WTC11 (cell line): Measurements from ENCODE around the gene CACNA2D4. TPM values are rescaled to one million over a fixed set of nuclear protein-coding genes. Genes with fewer than 3 reads are reported as not detected.

Source experiments
- ATAC-seq: fragments of 200-7000 bp; cut with Tn5 transposase; 2 replicates; pipeline ENCODE4 v1.10.0; 2021; ENCODE audit warnings: mild to moderate bottlenecking, moderate library complexity
- CTCF ChIA-PET: fragments of 300-600 bp; sonication (Branson Sonifier 250); formaldehyde crosslinking; loops from one replicate; lab custom pipeline; 2021; ENCODE audit warnings: antibody characterized with exemption; lab: Charles Lee
- POLR2A ChIA-PET: fragments of 350-600 bp; sonication (Branson Sonifier 250); formaldehyde crosslinking; loops from one replicate; lab custom pipeline; 2021; ENCODE audit warnings: antibody characterized with exemption; lab: Charles Lee
- DNase-seq: peaks from one replicate; pipeline ENCODE4 v3.0.0; 2021; ENCODE audit warnings: low spot score
- H3K27ac Mint-ChIP-seq: 2 replicates; pipeline ENCODE4 v1.8.0; 2021; ENCODE audit warnings: mixed read lengths
- H3K27me3 Mint-ChIP-seq: 2 replicates; pipeline ENCODE4 v1.8.0; 2021; ENCODE audit warnings: low read depth, mild to moderate bottlenecking, moderate library complexity, mixed read lengths
- H3K36me3 Mint-ChIP-seq: 2 replicates; pipeline ENCODE4 v1.8.0; 2021; ENCODE audit warnings: mixed read lengths
- H3K4me1 Mint-ChIP-seq: 2 replicates; pipeline ENCODE4 v1.8.0; 2022; ENCODE audit warnings: mixed read lengths
- H3K4me3 Mint-ChIP-seq: 2 replicates; pipeline ENCODE4 v1.8.0; 2021; ENCODE audit warnings: mild to moderate bottlenecking, moderate library complexity, mixed read lengths
- H3K9me3 Mint-ChIP-seq: 2 replicates; pipeline ENCODE4 v1.8.0; 2021; ENCODE audit warnings: mixed read lengths
- E2F4 ChIP-seq: sonication (generic); formaldehyde crosslinking; IDR thresholded peaks from 2 replicates; pipeline ENCODE4 v1.8.1; 2022; ENCODE audit warnings: low read depth, mild to moderate bottlenecking, moderate library complexity, missing genetic modification reagents, borderline replicate concordance
- EMX1 ChIP-seq: fragments of 250-450 bp; sonication (Bioruptor Pico); IDR thresholded peaks from 2 replicates; pipeline ENCODE4 v1.8.0; 2021; ENCODE audit warnings: mild to moderate bottlenecking
- ERG ChIP-seq: fragments of 250-450 bp; sonication (Bioruptor Pico); IDR thresholded peaks from 2 replicates; pipeline ENCODE4 v1.8.0; 2021; ENCODE audit warnings: mild to moderate bottlenecking
- ESRRA ChIP-seq: sonication (generic); formaldehyde crosslinking; IDR thresholded peaks from 2 replicates; pipeline ENCODE4 v1.8.1; 2022; ENCODE audit warnings: mild to moderate bottlenecking, missing genetic modification reagents, borderline replicate concordance
- MLX ChIP-seq: sonication (generic); formaldehyde crosslinking; IDR thresholded peaks from 2 replicates; pipeline ENCODE4 v1.8.1; 2023; ENCODE audit warnings: mild to moderate bottlenecking, missing genetic modification reagents, moderate library complexity
- MXD4 ChIP-seq: fragments of 250-450 bp; sonication (Bioruptor Pico); IDR thresholded peaks from 2 replicates; pipeline ENCODE4 v1.8.0; 2021; ENCODE audit warnings: mild to moderate bottlenecking, moderate library complexity, borderline replicate concordance
- NFE2L1 ChIP-seq: sonication (generic); formaldehyde crosslinking; IDR thresholded peaks from 2 replicates; pipeline ENCODE4 v1.8.1; 2023; ENCODE audit warnings: missing genetic modification reagents
- NFYB ChIP-seq: sonication (generic); formaldehyde crosslinking; conservative IDR thresholded peaks from 2 replicates; pipeline ENCODE4 v1.8.0; 2022; ENCODE audit warnings: low read depth, missing genetic modification reagents
- NR3C1 ChIP-seq: sonication (generic); formaldehyde crosslinking; conservative IDR thresholded peaks from 2 replicates; pipeline ENCODE4 v1.8.1; 2023; ENCODE audit warnings: low read depth, mild to moderate bottlenecking, missing genetic modification reagents
- ZNF138 ChIP-seq: sonication (generic); formaldehyde crosslinking; conservative IDR thresholded peaks from 2 replicates; pipeline ENCODE4 v1.8.1; 2022; ENCODE audit warnings: mild to moderate bottlenecking, moderate library complexity, missing genetic modification reagents
- ZNF219 ChIP-seq: sonication (generic); formaldehyde crosslinking; IDR thresholded peaks from 2 replicates; pipeline ENCODE4 v1.8.0; 2023; ENCODE audit warnings: missing genetic modification reagents, mild to moderate bottlenecking, borderline replicate concordance
- ZNF232 ChIP-seq: sonication (generic); formaldehyde crosslinking; IDR thresholded peaks from 2 replicates; pipeline ENCODE4 v1.8.0; 2022; ENCODE audit warnings: mild to moderate bottlenecking, missing genetic modification reagents
- ZNF425 ChIP-seq: fragments of 250-450 bp; sonication (Bioruptor Pico); conservative IDR thresholded peaks from 2 replicates; pipeline ENCODE4 v1.9.0; 2021; ENCODE audit warnings: mild to moderate bottlenecking
- total RNA-seq: library from RNA; stranded (reverse); gene quantifications from 3 replicates; pipeline ENCODE4 v1.2.3, GENCODE V29; 2021
- TF ChIP-seq, protein P1 (sequence below): sonication (generic); formaldehyde crosslinking; IDR thresholded peaks from 2 replicates; pipeline ENCODE4 v1.8.0; 2022; ENCODE audit warnings: mild to moderate bottlenecking, missing genetic modification reagents
- TF ChIP-seq, protein P2 (sequence below): sonication (generic); formaldehyde crosslinking; IDR thresholded peaks from 2 replicates; pipeline ENCODE4 v1.8.1; 2022; ENCODE audit warnings: missing genetic modification reagents, borderline replicate concordance
- TF ChIP-seq, protein P3 (sequence below): sonication (generic); formaldehyde crosslinking; conservative IDR thresholded peaks from 2 replicates; pipeline ENCODE4 v1.8.1; 2023; ENCODE audit warnings: mild to moderate bottlenecking, low read depth, missing genetic modification reagents, moderate library complexity

CACNA2D4 gene
- total RNA-seq, 1 experiment from 2014 or later, result 0.04 TPM

DNA sequence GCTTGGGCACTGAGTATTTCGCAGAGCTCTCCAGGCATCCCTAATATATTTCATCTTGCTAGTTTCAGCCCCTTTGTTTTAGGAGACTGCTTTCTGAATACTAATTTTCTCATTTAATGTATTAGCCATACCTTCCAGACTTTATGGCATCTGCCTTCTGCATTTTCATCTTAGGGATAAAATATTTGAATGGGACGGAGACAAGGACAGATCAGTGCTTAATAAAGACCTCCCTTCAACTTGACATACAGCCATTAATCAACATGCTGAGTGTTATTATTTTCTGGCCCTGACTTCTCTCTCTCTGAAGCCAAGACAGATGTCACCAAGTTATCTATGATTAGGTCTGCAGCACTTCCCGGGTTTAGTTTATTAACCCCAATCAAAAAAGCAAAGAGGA, 42.4 kb downstream of the CACNA2D4 start (continued):
- TF ChIP-seq ZNF425 (CRISPR knock-in tag), result no peak
- TF ChIP-seq NFE2L1, result no peak
- no peak for TF ChIP-seq NFYB (CRISPR knock-in tag)
- no peak for TF ChIP-seq MLX (CRISPR knock-in tag)
- TF ChIP-seq E2F4 (CRISPR knock-in tag), result no peak
- TF ChIP-seq NR3C1 (CRISPR knock-in tag), result no peak
- no peak for TF ChIP-seq ZNF219 (CRISPR knock-in tag)

GRCh38 chr12:1875608-1876007, 42.8 kb downstream of the CACNA2D4 start:
- ChIA-PET POLR2A (no interaction called here), CTCF (interaction anchor here (2.6 to 2.7 kb wide), 2 partner anchors 46 to 64 kb away, joined by 6 to 12 read pairs; no protein-coding TSS in a partner anchor)
- Mint-ChIP-seq H3K36me3 (no peaks in the 10 kb centered on the region), H3K9me3 (peaks cover 8% of the 10 kb centered on the region), H3K4me3 (no peak overlapping the region), H3K27ac (no peak overlapping the region), H3K27me3 (no peaks in the 10 kb centered on the region; the same call in 1 of the 2 replicates), H3K4me1 (no peaks in the 10 kb centered on the region)
- DNase-seq (no peak), ATAC-seq (no peak)
- TF ChIP-seq ERG (CRISPR knock-in tag), result no peak

DNA sequence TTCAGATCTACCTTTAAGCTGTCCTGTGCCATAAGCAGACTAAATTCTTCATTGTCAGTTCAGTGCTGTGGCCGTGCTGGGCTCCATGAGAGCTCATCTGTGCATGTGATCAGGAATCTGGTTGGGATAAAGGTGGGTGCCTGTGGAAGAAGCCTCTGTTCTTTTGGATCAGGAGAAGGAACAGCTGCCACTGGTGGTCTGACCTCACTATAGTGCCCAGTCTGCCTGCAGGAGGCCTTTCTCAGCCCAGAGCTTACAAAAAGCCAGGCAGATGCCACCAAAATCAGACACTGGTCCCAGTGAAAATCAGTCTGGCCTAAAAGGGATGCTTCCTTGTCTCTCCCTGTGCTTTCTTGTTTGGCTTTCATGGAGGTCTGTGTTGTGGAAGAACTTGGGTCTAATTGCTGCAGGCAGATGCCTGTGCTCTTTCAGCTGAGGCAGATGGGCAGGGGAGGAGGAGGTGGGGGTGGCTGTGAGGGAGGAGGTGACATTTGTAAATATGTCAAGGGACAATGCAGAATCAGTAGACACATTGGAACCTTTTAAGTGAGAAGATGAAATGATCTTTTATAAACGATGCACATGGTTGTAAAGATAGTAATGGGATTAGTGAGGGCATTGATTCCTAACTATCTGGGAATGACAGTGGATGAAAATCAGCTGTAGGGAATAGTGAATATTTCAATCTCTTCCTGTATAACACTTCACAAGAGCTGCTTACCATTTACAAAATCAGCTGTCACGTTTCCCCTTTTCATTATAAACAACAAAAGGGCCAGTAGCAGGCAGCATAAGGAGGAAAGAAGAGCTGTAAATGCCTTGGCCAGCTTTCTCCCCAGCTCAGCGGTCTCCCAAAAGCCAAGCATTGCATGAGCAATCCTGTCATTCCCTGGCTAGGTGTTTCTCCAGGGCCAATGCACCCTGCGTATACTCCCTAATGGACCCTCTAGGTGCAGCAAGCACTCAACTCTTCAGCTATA, 44.6 kb downstream of the CACNA2D4 start:
- DNase-seq (no peak), ATAC-seq (no peak)
- Mint-ChIP-seq H3K9me3 (peaks cover 15% of the 10 kb centered on the region), H3K36me3 (no peaks in the 10 kb centered on the region), H3K4me3 (no peak overlapping the region), H3K27ac (no peak overlapping the region), H3K27me3 (no peaks in the 10 kb centered on the region; the same call in none of the 2 replicates), H3K4me1 (no peaks in the 10 kb centered on the region)
- ChIA-PET CTCF (interaction anchor here (2.6 to 2.7 kb wide), 2 partner anchors 48 to 66 kb away, joined by 6 to 12 read pairs; no protein-coding TSS in a partner anchor), POLR2A (no interaction called here)
- TF ChIP-seq NFYB (CRISPR knock-in tag) (no peak), ZNF232 (CRISPR knock-in tag) (no peak), EMX1 (CRISPR knock-in tag) (no peak), MXD4 (no peak), MLX (CRISPR knock-in tag) (no peak), ZNF138 (CRISPR knock-in tag) (no peak), ESRRA (CRISPR knock-in tag) (no peak)
- TF ChIP-seq, protein P1, sequence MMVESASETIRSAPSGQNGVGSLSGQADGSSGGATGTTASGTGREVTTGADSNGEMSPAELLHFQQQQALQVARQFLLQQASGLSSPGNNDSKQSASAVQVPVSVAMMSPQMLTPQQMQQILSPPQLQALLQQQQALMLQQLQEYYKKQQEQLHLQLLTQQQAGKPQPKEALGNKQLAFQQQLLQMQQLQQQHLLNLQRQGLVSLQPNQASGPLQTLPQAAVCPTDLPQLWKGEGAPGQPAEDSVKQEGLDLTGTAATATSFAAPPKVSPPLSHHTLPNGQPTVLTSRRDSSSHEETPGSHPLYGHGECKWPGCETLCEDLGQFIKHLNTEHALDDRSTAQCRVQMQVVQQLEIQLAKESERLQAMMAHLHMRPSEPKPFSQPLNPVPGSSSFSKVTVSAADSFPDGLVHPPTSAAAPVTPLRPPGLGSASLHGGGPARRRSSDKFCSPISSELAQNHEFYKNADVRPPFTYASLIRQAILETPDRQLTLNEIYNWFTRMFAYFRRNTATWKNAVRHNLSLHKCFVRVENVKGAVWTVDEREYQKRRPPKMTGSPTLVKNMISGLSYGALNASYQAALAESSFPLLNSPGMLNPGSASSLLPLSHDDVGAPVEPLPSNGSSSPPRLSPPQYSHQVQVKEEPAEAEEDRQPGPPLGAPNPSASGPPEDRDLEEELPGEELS (CRISPR knock-in tag), result no peak
- TF ChIP-seq, protein P2, sequence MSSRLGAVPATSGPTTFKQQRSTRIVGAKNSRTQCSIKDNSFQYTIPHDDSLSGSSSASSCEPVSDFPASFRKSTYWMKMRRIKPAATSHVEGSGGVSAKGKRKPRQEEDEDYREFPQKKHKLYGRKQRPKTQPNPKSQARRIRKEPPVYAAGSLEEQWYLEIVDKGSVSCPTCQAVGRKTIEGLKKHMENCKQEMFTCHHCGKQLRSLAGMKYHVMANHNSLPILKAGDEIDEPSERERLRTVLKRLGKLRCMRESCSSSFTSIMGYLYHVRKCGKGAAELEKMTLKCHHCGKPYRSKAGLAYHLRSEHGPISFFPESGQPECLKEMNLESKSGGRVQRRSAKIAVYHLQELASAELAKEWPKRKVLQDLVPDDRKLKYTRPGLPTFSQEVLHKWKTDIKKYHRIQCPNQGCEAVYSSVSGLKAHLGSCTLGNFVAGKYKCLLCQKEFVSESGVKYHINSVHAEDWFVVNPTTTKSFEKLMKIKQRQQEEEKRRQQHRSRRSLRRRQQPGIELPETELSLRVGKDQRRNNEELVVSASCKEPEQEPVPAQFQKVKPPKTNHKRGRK (CRISPR knock-in tag), result no peak
- TF ChIP-seq, protein P3, sequence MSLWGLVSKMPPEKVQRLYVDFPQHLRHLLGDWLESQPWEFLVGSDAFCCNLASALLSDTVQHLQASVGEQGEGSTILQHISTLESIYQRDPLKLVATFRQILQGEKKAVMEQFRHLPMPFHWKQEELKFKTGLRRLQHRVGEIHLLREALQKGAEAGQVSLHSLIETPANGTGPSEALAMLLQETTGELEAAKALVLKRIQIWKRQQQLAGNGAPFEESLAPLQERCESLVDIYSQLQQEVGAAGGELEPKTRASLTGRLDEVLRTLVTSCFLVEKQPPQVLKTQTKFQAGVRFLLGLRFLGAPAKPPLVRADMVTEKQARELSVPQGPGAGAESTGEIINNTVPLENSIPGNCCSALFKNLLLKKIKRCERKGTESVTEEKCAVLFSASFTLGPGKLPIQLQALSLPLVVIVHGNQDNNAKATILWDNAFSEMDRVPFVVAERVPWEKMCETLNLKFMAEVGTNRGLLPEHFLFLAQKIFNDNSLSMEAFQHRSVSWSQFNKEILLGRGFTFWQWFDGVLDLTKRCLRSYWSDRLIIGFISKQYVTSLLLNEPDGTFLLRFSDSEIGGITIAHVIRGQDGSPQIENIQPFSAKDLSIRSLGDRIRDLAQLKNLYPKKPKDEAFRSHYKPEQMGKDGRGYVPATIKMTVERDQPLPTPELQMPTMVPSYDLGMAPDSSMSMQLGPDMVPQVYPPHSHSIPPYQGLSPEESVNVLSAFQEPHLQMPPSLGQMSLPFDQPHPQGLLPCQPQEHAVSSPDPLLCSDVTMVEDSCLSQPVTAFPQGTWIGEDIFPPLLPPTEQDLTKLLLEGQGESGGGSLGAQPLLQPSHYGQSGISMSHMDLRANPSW (CRISPR knock-in tag), result no peak
